IMR-90 (cell line): ENCODE data around the gene DACH1. TPM values are rescaled to one million over a fixed set of nuclear protein-coding genes. Genes with fewer than 3 reads are reported as not detected.

Experiments
- ATAC-seq: fragments of 200-7000 bp; cut with Tn5 transposase; 2 replicates; pipeline ENCODE4 v1.9.1; 2020; ENCODE audit warnings: low read depth, mild to moderate bottlenecking, moderate library complexity
- BruUV-seq: library from RNA; stranded (reverse); fragments of 400-500 nt; replicated peaks from 2 replicates; lab custom pipeline; 2021; lab: Mats Ljungman, UMichigan
- CTCF ChIA-PET: fragments of 300-600 bp; formaldehyde crosslinking; extraction: SDS; loops from one replicate; lab custom pipeline; 2021; ENCODE audit warnings: antibody characterized with exemption; lab: Yijun Ruan, JAX
- POLR2A ChIA-PET: fragments of 300-600 bp; sonication (Branson Sonifier 250); formaldehyde crosslinking; loops from one replicate; lab custom pipeline; 2022; ENCODE audit warnings: antibody characterized with exemption; ENCODE audit not compliant: unreplicated experiment; lab: Charles Lee
- DNase-seq: peaks from one replicate; pipeline ENCODE4 v3.0.0; 2013
- H2AFZ ChIP-seq: replicated peaks from 2 replicates; pipeline ENCODE3; 2013; ENCODE audit warnings: low read length, mild to moderate bottlenecking; ENCODE audit not compliant: poor library complexity
- H2AK5ac ChIP-seq: 2 replicates; pipeline ENCODE4 v1.6.1; 2013; ENCODE audit warnings: low read depth, low read length, inconsistent platforms
- H2AK9ac ChIP-seq: replicated peaks from 2 replicates; pipeline ENCODE3; 2013; ENCODE audit warnings: mild to moderate bottlenecking, low read depth, low read length, moderate library complexity; ENCODE audit not compliant: poor library complexity
- H2BK120ac ChIP-seq: 2 replicates; pipeline ENCODE4 v1.6.1; 2013; ENCODE audit warnings: low read depth, low read length, inconsistent platforms
- H2BK15ac ChIP-seq: 3 replicates; pipeline ENCODE4 v1.6.1; 2013; ENCODE audit warnings: low read depth, low read length, inconsistent platforms
- H2BK20ac ChIP-seq: 2 replicates; pipeline ENCODE4 v1.6.1; 2013; ENCODE audit warnings: low read depth, mild to moderate bottlenecking, inconsistent platforms, low read length, moderate library complexity
- H2BK5ac ChIP-seq: 2 replicates; pipeline ENCODE4 v1.6.1; 2013; ENCODE audit warnings: mild to moderate bottlenecking, low read depth, low read length, inconsistent platforms; ENCODE audit not compliant: poor library complexity, severe bottlenecking
- H3K14ac ChIP-seq: replicated peaks from 2 replicates; pipeline ENCODE4 v1.6.1; 2013; ENCODE audit warnings: low read depth, low read length, inconsistent platforms
- H3K18ac ChIP-seq: 2 replicates; pipeline ENCODE4 v1.6.1; 2013; ENCODE audit warnings: low read depth, low read length, control low read depth
- H3K23ac ChIP-seq: 2 replicates; pipeline ENCODE4 v1.6.1; 2013; ENCODE audit warnings: low read depth, low read length, inconsistent platforms
- H3K27ac ChIP-seq: 2 replicates; pipeline ENCODE4 v1.5.1; 2013; ENCODE audit warnings: mild to moderate bottlenecking, control low read depth, low read length; ENCODE audit not compliant: insufficient read depth
- H3K27me3 ChIP-seq: 2 replicates; pipeline ENCODE4 v1.6.1; 2013; ENCODE audit warnings: low read length; ENCODE audit not compliant: control insufficient read depth, insufficient read depth
- H3K36me3 ChIP-seq: 2 replicates; pipeline ENCODE4 v1.6.1; 2013; ENCODE audit warnings: low read length, mixed read lengths; ENCODE audit not compliant: control insufficient read depth, insufficient read depth
- H3K4ac ChIP-seq: 2 replicates; pipeline ENCODE4 v1.6.1; 2013; ENCODE audit warnings: low read depth, low read length, inconsistent platforms
- H3K4me1 ChIP-seq: 2 replicates; pipeline ENCODE4 v1.6.1; 2013; ENCODE audit warnings: low read length, mixed read lengths; ENCODE audit not compliant: control insufficient read depth, insufficient read depth
- H3K4me2 ChIP-seq: 2 replicates; pipeline ENCODE4 v1.6.1; 2013; ENCODE audit warnings: low read depth, mild to moderate bottlenecking, control low read depth, low read length, moderate library complexity
- H3K4me3 ChIP-seq: 2 replicates; pipeline ENCODE4 v1.5.1; 2013; ENCODE audit warnings: low read depth, mild to moderate bottlenecking, control low read depth, low read length, moderate library complexity; ENCODE audit not compliant: insufficient read depth
- H3K56ac ChIP-seq: 2 replicates; pipeline ENCODE4 v1.6.1; 2013; ENCODE audit warnings: low read length, inconsistent platforms; ENCODE audit not compliant: insufficient read depth; ENCODE audit errors: extremely low read depth
- H3K79me1 ChIP-seq, 2 experiments: 2 replicates each; pipeline ENCODE4 v1.6.1; 2013; ENCODE audit warnings: low read length in 2 of 2, inconsistent platforms in 1 of 2, low read depth in 1 of 2
- H3K9ac ChIP-seq: 2 replicates; pipeline ENCODE4 v1.6.1; 2013; ENCODE audit warnings: low read depth, low read length, control low read depth
- H3K9me1 ChIP-seq: 2 replicates; pipeline ENCODE4 v1.6.1; 2013; ENCODE audit warnings: low read length, inconsistent platforms; ENCODE audit not compliant: insufficient read depth
- H3K9me3 ChIP-seq: 2 replicates; pipeline ENCODE4 v1.6.1; 2013; ENCODE audit warnings: low read length; ENCODE audit not compliant: control insufficient read depth, insufficient read depth
- H4K20me1 ChIP-seq: 2 replicates; pipeline ENCODE4 v1.6.1; 2013; ENCODE audit warnings: low read length, inconsistent platforms; ENCODE audit not compliant: insufficient read depth
- H4K5ac ChIP-seq: 2 replicates; pipeline ENCODE4 v1.6.1; 2013; ENCODE audit warnings: mild to moderate bottlenecking, low read depth, low read length, control low read depth
- H4K8ac ChIP-seq, 2 experiments: 2 replicates each; pipeline ENCODE4 v1.6.1; 2013; ENCODE audit warnings: low read depth in 2 of 2, low read length in 2 of 2, control low read depth in 1 of 2, inconsistent platforms in 1 of 2
- H4K91ac ChIP-seq: 2 replicates; pipeline ENCODE4 v1.6.1; 2013; ENCODE audit warnings: low read depth, low read length, inconsistent platforms; ENCODE audit not compliant: insufficient read depth
- CEBPB ChIP-seq: IDR thresholded peaks from 2 replicates; pipeline ENCODE4 v1.6.1; 2012; ENCODE audit warnings: low read depth, low read length, improper control_type of control experiment
- MAFK ChIP-seq: IDR thresholded peaks from 2 replicates; pipeline ENCODE4 v1.6.1; 2012; ENCODE audit warnings: low read depth, low read length, improper control_type of control experiment
- MXI1 ChIP-seq: IDR thresholded peaks from 2 replicates; pipeline ENCODE4 v1.6.1; 2012; ENCODE audit warnings: low read depth, mild to moderate bottlenecking, low read length, moderate library complexity, borderline replicate concordance
- WGBS, 2 experiments: methylation state at CpG; one replicate each; pipeline versions ENCODE4 v1.1.5 to v1.1.7; 2013; ENCODE audit warnings: missing lambda C conversion rate in 2 of 2; ENCODE audit not compliant: insufficient read length in 1 of 2; ENCODE audit errors: extremely low coverage in 2 of 2; 5-methylcytosine and 5-hydroxymethylcytosine counted together
- dilution Hi-C: fragments of 300-500 bp; cut with HindIII; formaldehyde crosslinking; loops from one replicate; pipeline ENCODE4 v1.14.3; 2018; ENCODE audit warnings: low sequenced_read_pairs; ENCODE audit not compliant: unreplicated experiment
- in situ Hi-C: fragments of 300-500 bp; cut with MboI; formaldehyde crosslinking; loops from 3 replicates; pipeline ENCODE4 v1.14.3; 2019; ENCODE audit warnings: low sequenced_read_pairs, inconsistent platforms, mixed read lengths
- intact Hi-C: fragments of 100-400 bp; cut with micrococcal nuclease; formaldehyde crosslinking; loops from 2 replicates; pipeline ENCODE4 v1.10.0; 2022
- polyA plus RNA-seq, 3 experiments: library from polyadenylated mRNA; depleted of rRNA; stranded (reverse); fragments of >200 nt; gene quantifications; 2 replicates each; pipeline ENCODE4 v1.2.3, GENCODE V29; 2012; ENCODE audit warnings: low replicate concordance in 1 of 3
- total RNA-seq: library from RNA; depleted of rRNA; stranded (reverse); fragments of >200 nt; gene quantifications from 2 replicates; pipeline ENCODE4 v1.2.3, GENCODE V29; 2012

The DACH1 gene
- total and polyA plus RNA-seq, 2 of the 4 experiments (the other 2 are of a cell fraction): not detected

DNA sequence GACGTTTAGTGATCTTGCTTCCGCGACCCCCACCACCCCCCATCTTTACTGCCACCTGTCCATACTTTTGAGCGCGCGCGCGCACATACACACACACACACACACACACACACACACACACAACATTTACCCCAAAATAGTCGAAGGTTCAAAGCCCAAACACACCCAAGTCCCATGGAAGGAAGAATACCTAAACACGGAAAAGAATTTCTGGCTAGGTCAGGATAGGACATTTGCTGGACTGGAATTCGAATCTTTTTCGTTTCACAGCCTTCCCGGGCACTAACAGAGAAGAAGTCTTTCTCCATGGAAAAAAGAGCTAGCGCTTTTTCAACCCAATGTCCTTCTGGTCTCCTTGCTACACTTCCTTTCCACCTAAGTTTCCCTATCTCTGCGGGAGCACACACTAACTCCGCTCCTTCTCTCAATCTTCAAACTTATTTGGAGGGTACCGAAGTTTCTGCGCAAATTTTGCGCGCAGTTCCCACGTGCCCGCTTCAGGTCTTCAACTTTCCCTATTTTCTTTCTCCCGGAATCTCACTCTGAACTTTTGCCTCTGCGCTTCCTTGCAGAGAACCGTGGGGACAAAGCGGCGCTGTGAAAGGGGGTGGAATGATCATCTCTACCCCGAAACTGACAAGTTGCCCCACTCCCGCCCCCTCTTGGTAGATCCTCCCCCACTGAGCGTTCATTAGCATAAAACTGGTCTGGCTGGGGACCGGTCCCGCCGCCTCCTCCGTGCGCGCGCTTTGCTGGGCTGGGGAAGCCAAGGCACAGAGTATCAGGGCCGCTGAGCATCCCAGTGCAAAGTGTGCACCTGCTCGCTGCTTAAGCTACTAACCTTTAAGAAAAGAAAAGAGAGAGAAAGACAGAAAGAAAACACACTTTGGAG, 2.7 kb downstream of the DACH1 start:
- H4K20me1 ChIP-seq: no peaks in the 10 kb centered on the region
- H3K14ac ChIP-seq: no peak overlapping the region
- no TSS peak for BruUV-seq
- ATAC-seq (no peak), DNase-seq (no peak)
- H2AK9ac ChIP-seq: no peak overlapping the region
- H2BK120ac ChIP-seq: no peak overlapping the region
- no peak for TF ChIP-seq MAFK
- no peak for TF ChIP-seq CEBPB
- no peak for TF ChIP-seq MXI1
- no peaks in the 10 kb centered on the region for H3K36me3 ChIP-seq
- in situ Hi-C loops: no loop called here
- H2BK20ac ChIP-seq: no peak overlapping the region
- H3K4me3 ChIP-seq: peak overlapping the region; percentile 25; the same call in 1 of the 2 replicates
- H4K8ac ChIP-seq: no peak overlapping the region
- H2BK15ac ChIP-seq: no peak overlapping the region
- no peak overlapping the region for H4K91ac ChIP-seq
- peak overlapping the region; percentile 12 for H2AFZ ChIP-seq
- peak overlapping the region; percentile 5; the same call in 1 of the 2 replicates for H3K4me2 ChIP-seq
- H3K4ac ChIP-seq: no peak overlapping the region
- peaks cover 28% of the 10 kb centered on the region for H3K27me3 ChIP-seq
- ChIA-PET CTCF (no interaction called here), POLR2A (no interaction called here)
- H3K9me3 ChIP-seq: no peaks in the 10 kb centered on the region
- intact Hi-C loops: loop anchor here (10.0 kb wide), 1 partner anchor 390 kb away; no protein-coding TSS in a partner anchor
- H2AK5ac ChIP-seq: no peak overlapping the region
- no peak overlapping the region for H3K56ac ChIP-seq
- no peak overlapping the region for H3K9ac ChIP-seq
- 5% methylated on average over 8 of the region's 39 CpGs; no CpG with 5 or more reads in 1 of the 2 experiments for WGBS, 2 experiments
- no peak overlapping the region for H3K23ac ChIP-seq
- no peaks in the 10 kb centered on the region for H3K4me1 ChIP-seq
- dilution Hi-C loops: no loop called here
- no peaks in the 10 kb centered on the region for H3K9me1 ChIP-seq
- H2BK5ac ChIP-seq: no peak overlapping the region
- H3K79me1 ChIP-seq: no peaks in the 10 kb centered on the region
- no peak overlapping the region for H4K5ac ChIP-seq
- no peak overlapping the region for H3K27ac ChIP-seq
- no peak overlapping the region for H3K18ac ChIP-seq
